Lung (tissue), 12 donors: ENCODE data around the gene LRRC75A. TPM values are rescaled to one million over a fixed set of nuclear protein-coding genes. Genes with fewer than 3 reads are reported as not detected.

Source experiments
- ATAC-seq: fragments of 200-7000 bp; cut with Tn5 transposase; one replicate; pipeline ENCODE4 v1.9.1; 2020; ENCODE audit warnings: moderate number of reproducible peaks; ENCODE audit not compliant: insufficient read depth, low FRiP score
- DNase-seq, 3 donors: peaks; one replicate each; pipeline ENCODE4 v3.0.0-alpha.2; 2013 to 2017
- H3K27ac ChIP-seq, 2 donors: one replicate each; pipeline ENCODE4 v1.5.1; 2013; ENCODE audit warnings: mild to moderate bottlenecking in 2 of 2, moderate library complexity in 2 of 2, control low read depth in 1 of 2, inconsistent platforms in 1 of 2, low read depth in 1 of 2, low read length in 1 of 2
- H3K27me3 ChIP-seq, 3 donors: one replicate each; pipeline ENCODE4 v1.5.1; 2013; ENCODE audit warnings: low read length in 2 of 3; ENCODE audit not compliant: control insufficient read depth in 3 of 3, insufficient read depth in 3 of 3
- H3K36me3 ChIP-seq, 4 donors: one replicate each; pipeline ENCODE4 v1.5.1; 2013; ENCODE audit warnings: low read length in 4 of 4, mild to moderate bottlenecking in 1 of 4, moderate library complexity in 1 of 4; ENCODE audit not compliant: control insufficient read depth in 4 of 4, insufficient read depth in 4 of 4
- H3K4me1 ChIP-seq, 5 donors: one replicate each; pipeline ENCODE4 v1.5.1; 2013; ENCODE audit warnings: low read length in 5 of 5, mild to moderate bottlenecking in 2 of 5, moderate library complexity in 1 of 5; ENCODE audit not compliant: control insufficient read depth in 5 of 5, insufficient read depth in 5 of 5
- H3K4me3 ChIP-seq: one replicate; pipeline ENCODE4 v1.5.1; 2013; ENCODE audit warnings: mild to moderate bottlenecking, control low read depth, moderate library complexity
- H3K9ac ChIP-seq, 2 donors: one replicate each; pipeline ENCODE4 v1.5.1; 2013; ENCODE audit warnings: low read length in 2 of 2, control low read depth in 1 of 2; ENCODE audit not compliant: insufficient read depth in 1 of 2
- H3K9me3 ChIP-seq, 4 donors: one replicate each; pipeline ENCODE4 v1.5.1; 2013; ENCODE audit warnings: low read length in 3 of 4, mild to moderate bottlenecking in 1 of 4, moderate library complexity in 1 of 4; ENCODE audit not compliant: control insufficient read depth in 4 of 4, insufficient read depth in 3 of 4
- WGBS, 2 donors: extraction: QIAGEN DNeasy Blood & Tissue Kit; methylation state at CpG; one replicate each; pipeline ENCODE4 v1.1.7; 2013; 5-methylcytosine and 5-hydroxymethylcytosine counted together
- polyA plus RNA-seq, 2 donors: library from polyadenylated mRNA; stranded (reverse); fragments of 200-250 nt; gene quantifications; one replicate each; pipeline ENCODE4 v1.2.1, GENCODE V29; 2013
- total RNA-seq, 2 donors: library from RNA; depleted of rRNA in 1 of 2; stranded (reverse); fragments of >200 nt in 1 of 2; gene quantifications; one replicate each; pipeline ENCODE4 v1.2.1, GENCODE V29; 2014 to 2021
- TF ChIP-seq, protein P1 (sequence below): IDR thresholded peaks from 2 replicates; pipeline ENCODE4 v1.5.1; 2012; ENCODE audit warnings: mild to moderate bottlenecking; ENCODE audit errors: control extremely low read depth, extremely low read depth
- donor health status: control.
- donor health status: control.
- donor health status: Bipolar disorder and iron deficiency.
- donor health status: healthy.
- donor health status: DM: yes; HTN: yes; CAD: no.

The LRRC75A gene
- total and polyA plus RNA-seq, 4 donors: 0.68 to 3.4 (median 2.4) TPM

DNA sequence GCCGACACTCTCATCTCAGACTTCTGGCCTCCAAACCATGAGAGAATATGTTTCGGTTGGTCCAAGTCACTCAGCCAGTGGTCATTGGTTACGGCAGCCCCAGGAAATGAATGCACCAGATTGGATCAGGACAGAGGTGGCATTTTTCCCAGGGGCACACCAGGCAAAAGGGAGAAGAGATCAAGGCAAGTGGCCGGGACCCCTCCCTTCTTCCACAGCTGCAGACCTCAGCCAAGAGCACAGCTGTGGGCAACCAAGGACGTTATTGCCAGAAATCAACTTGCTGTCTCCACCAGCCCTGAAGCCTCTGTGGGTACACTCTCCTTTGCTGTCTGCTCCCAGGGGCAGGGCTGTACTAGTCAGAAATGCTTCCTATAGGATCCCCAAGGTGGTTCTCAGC lies 20.7 kb downstream of the LRRC75A start:
- Histone ChIP-seq H3K4me1 (peaks cover 0 to 16% (median 0%) of the 10 kb centered on the region in 5 donors), H3K4me3 (no peak overlapping the region), H3K9ac (no peak overlapping the region), H3K36me3 (no peaks in the 10 kb centered on the region), H3K27me3 (no peaks in the 10 kb centered on the region), H3K27ac (no peak overlapping the region), H3K9me3 (peaks cover 0 to 2% (median 0%) of the 10 kb centered on the region in 4 donors)
- ATAC-seq: no peak
- TF ChIP-seq, protein P1, sequence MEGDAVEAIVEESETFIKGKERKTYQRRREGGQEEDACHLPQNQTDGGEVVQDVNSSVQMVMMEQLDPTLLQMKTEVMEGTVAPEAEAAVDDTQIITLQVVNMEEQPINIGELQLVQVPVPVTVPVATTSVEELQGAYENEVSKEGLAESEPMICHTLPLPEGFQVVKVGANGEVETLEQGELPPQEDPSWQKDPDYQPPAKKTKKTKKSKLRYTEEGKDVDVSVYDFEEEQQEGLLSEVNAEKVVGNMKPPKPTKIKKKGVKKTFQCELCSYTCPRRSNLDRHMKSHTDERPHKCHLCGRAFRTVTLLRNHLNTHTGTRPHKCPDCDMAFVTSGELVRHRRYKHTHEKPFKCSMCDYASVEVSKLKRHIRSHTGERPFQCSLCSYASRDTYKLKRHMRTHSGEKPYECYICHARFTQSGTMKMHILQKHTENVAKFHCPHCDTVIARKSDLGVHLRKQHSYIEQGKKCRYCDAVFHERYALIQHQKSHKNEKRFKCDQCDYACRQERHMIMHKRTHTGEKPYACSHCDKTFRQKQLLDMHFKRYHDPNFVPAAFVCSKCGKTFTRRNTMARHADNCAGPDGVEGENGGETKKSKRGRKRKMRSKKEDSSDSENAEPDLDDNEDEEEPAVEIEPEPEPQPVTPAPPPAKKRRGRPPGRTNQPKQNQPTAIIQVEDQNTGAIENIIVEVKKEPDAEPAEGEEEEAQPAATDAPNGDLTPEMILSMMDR: no peak
- WGBS, 2 donors: 90 to 97% methylated on average over 5 of the region's 5 CpGs
- no peak for DNase-seq

DNA sequence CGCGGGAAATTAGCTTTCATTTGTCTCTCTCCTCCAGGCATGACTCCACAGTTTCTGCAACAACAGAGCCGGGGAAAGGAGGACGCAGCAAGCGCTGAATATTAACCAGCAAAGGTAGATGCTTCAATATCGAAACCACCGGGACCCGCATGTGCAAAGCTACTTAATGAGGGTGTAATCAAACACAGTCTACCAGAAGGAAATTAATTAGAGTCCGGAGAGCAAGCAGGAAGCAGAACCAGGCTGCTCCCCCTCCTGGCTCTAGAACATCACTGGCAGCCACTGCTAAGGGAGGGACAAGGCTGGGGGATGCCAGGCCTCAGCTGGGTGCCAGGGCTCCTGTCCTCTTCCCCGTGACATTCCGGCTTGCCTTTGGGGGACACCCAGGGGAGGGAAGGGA lies 21.7 kb downstream of the LRRC75A start:
- DNase-seq: no peak
- ATAC-seq: no peak
- peaks cover 0 to 2% (median 0%) of the 10 kb centered on the region in 4 donors for H3K9me3 ChIP-seq
- WGBS, 2 donors: 63 to 73% methylated on average over 11 of the region's 11 CpGs
- TF ChIP-seq, protein P1: no peak
- H3K9ac ChIP-seq: no peak overlapping the region
- no peak overlapping the region for H3K27ac ChIP-seq
- H3K27me3 ChIP-seq: no peaks in the 10 kb centered on the region
- H3K36me3 ChIP-seq: no peaks in the 10 kb centered on the region
- no peak overlapping the region for H3K4me3 ChIP-seq
- peaks cover 0 to 16% (median 4%) of the 10 kb centered on the region in 5 donors for H3K4me1 ChIP-seq

DNA sequence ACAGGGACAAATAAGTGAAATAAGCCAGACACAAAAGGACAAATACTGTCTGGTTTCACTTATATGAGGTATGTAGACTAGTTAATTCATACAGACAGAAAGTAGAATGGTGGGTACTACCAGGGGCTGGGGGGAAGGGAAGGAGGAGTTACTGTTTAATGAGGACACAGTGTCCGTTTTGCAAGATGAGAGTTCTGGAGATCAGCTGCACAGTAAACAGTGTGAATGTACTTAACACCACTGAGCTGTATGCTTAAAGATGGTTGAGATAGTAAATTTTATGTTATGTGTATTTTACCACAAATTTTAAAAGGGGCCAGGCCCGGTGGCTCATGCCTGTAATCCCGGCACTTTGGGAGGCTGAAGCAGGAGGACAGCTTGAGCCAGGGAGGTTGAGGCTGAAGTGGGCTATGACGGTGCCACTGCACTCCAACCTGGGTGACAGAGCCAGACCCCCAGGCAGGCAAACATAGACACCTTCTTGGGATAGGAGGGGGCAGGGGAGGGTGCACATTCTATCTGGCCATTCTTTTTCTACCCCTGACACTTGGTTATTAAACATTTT lies 23.5 kb downstream of the LRRC75A start:
- Histone ChIP-seq H3K27ac (no peak overlapping the region), H3K9ac (no peak overlapping the region), H3K27me3 (no peaks in the 10 kb centered on the region), H3K36me3 (peaks cover 0 to 1% (median 0%) of the 10 kb centered on the region in 4 donors), H3K9me3 (no peaks in the 10 kb centered on the region), H3K4me1 (peaks cover 0 to 17% (median 8%) of the 10 kb centered on the region in 5 donors), H3K4me3 (no peak overlapping the region)
- 80 to 88% methylated on average over 4 of the region's 4 CpGs for WGBS, 2 donors
- DNase-seq (no peak), ATAC-seq (no peak)
- TF ChIP-seq, protein P1: no peak

DNA sequence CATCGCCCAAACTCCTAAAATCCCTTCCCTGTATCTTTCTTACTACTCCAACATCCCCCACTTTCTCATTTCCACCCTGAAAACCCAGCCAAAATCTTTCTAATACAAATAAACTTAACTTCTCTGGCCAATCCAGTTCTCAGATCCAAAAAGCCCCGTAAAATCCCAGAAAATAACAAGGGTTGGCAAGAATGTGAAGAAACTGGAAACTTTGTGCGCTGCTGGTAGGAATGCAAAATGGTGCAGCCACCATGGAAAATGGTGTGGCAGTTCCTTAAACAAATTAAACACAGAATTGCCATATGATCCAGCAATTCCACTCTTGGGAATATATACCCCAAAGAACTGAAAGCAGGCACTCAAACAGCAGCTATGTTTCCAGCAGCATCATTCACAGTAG lies 24.1 kb downstream of the LRRC75A start:
- 76 to 79% methylated on average over 3 of the region's 3 CpGs for WGBS, 2 donors
- no peaks in the 10 kb centered on the region for H3K9me3 ChIP-seq
- H3K27me3 ChIP-seq: no peaks in the 10 kb centered on the region
- H3K4me1 ChIP-seq: peaks cover 0 to 18% (median 8%) of the 10 kb centered on the region in 5 donors
- TF ChIP-seq, protein P1: no peak
- H3K9ac ChIP-seq: no peak overlapping the region
- ATAC-seq (no peak), DNase-seq (no peak)
- H3K4me3 ChIP-seq: no peak overlapping the region
- peaks cover 0 to 1% (median 0%) of the 10 kb centered on the region in 4 donors for H3K36me3 ChIP-seq
- H3K27ac ChIP-seq: no peak overlapping the region
